Kidney tubule cell (primary cell): Measurements from ENCODE around the gene LIMS3.
"Not testable (repeated sequence)": the region's sequence is repeated elsewhere in the genome, so short reads cannot be mapped to it uniquely, and the experiment has no call there.

Source experiments
- DNase-seq: peaks from one replicate; pipeline ENCODE4 v3.0.0-alpha.2; 2018; ENCODE audit warnings: low spot score

LIMS3 gene

DNA sequence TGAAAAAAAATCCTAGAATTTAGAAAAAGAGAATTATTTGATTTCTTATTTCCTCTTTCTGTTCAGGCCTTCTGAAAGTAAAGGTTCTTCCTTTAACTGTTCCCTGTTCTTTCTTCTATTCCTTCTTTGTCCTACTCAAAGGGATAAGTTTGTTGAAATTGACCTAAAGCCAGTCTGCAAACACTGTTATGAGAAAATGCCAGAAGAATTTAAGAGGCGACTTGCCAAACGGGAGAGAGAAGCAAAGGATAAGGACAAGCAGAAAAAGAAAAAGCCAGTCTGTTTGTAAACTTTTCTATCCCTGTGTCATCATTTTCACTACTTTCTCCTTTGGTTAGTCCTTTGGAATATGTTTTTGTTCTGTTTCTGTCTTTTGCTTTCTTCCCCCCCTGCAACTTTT lies 26.0 kb downstream of the LIMS3 start:
- DNase-seq = not testable (repeated sequence)

DNA sequence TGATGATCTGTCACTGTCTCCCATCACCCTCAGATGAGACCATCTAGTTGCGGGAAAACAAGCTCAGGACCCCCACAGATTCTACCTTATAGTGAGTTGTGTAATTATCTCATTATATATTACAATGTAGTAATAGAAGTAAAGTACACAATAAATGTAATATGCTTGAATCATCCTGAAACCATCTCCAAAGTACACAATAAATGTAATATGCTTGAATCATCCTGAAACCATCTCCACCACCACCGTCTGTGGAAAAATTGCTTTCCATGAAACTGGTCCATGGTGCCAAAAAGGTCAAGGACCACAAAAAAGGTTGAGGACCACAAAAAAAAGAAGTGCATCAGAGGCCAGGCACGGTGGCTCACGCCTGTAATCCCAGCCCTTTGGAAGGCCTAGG lies 29.3 kb downstream of the LIMS3 start:
- not testable (repeated sequence) for DNase-seq

DNA sequence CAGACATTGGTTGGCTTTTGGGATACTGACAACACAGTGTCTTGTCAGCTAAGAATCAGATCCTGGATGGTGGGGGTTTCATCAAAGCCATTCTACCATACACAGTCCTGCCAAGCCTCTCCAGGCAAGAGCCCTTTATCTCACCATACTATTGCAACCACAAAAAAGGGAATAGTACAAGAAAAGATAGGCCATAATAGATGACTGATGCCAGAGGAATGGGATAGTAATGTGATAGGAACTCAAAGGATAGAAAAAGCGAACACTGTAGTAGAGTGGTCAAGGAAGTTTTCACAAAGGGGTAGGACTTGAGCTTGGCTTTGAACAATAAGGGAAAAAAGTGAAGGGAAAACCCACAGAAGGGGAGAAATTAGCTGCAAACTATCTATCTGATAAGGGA lies 30.7 kb downstream of the LIMS3 start:
- not testable (repeated sequence) for DNase-seq

DNA sequence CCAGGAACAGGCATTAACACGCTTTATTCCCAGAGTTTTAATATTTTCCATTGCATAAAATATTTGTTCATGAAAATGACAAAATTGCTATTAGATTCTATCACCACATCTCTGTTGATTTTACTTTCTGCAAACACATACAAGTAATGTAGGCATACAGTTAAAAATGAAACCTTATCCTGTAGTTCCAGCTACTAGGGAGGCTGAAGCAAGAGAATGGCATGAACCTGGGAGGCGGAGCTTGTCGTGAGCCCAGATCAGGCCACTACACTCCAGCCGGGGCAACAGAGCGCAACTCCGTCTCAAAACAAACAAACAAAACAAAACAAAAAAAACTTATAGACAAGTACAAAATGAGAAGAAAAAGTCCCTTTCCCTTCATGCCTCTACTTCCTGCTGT lies 38.0 kb downstream of the LIMS3 start:
- DNase-seq = not testable (repeated sequence)

DNA sequence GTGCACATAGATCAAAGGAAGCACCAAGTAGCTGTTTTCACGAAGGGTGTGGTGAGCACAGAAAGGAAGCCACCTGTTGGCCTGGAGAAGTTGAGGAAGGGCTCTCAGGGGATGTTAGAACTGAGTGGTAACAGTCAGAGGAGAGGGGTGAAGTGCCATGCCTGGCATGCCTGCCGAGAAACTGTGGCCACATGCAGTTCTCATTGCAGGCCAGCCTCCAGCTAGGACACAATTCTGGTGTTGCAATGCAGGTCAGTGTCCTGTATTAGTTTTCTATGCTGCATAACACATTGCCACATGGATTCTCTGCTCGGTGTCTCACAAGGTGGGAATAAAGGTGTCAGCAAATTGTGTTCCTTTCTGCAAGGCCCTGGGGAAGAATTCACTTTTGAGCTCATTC lies 46.9 kb downstream of the LIMS3 start:
- DNase-seq = not testable (repeated sequence)

DNA sequence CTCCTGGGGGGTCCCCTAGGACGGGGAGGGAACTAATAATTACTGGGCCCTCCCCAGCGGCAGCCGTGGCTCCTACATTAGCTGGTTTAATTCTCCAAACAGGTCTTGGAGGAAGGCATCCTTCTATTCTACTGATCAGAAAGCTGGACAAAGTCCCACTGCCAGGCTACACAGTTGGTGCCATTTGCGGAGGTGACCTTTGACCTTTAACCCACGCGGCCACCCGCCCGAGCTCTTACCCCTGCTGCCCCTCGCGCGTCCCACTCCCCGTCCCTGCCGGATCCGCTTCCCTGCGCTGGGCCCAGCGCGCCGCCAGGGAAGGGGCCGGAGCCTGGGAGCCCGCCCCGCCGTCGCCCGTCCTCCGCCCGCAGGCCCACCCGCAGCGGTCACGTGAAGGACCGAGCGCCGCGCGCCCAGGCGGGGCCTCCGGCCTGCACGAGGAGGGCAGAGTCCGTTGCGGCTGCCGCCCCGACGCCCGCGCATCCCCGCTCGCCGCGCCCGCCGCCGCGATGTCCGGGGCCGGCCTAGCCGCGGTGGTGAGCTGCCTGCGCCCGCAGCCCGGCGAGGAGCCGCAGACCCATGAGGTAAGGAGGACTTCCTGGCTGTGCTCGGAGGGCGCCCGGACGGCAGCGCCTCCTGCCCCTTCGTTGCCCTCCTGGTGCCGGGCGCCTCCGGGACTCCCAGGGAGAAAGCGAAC lies 48.9 kb downstream of the LIMS3 start:
- not testable (repeated sequence) for DNase-seq

DNA sequence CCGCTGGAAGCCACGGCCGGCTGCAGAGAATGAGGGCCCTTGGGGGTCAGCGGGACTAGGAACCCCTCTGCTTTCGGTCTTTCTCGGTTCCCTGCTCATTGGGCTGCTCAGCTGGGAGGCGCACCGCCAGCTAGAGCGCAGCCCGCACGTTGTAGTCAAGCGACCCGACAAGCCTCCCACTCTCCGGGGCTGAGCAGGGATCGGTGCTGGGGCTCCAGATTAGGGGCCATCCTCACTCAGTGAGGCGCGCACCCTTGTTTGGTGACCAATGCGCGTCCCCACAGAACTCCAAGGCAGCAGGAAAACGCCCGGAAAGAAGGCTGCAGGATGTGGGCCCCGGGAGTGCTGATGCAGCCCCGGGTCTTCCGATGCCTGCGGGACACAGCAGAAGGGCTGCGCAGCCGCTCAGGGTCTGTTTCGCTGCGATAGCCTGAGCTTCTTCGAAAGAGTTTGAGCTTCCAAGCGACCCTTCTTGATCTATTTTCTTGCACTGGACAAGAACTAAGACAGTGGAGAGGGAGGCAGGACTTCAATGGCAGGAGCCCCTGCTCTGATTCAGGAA lies 49.6 kb downstream of the LIMS3 start:
- not testable (repeated sequence) for DNase-seq

DNA sequence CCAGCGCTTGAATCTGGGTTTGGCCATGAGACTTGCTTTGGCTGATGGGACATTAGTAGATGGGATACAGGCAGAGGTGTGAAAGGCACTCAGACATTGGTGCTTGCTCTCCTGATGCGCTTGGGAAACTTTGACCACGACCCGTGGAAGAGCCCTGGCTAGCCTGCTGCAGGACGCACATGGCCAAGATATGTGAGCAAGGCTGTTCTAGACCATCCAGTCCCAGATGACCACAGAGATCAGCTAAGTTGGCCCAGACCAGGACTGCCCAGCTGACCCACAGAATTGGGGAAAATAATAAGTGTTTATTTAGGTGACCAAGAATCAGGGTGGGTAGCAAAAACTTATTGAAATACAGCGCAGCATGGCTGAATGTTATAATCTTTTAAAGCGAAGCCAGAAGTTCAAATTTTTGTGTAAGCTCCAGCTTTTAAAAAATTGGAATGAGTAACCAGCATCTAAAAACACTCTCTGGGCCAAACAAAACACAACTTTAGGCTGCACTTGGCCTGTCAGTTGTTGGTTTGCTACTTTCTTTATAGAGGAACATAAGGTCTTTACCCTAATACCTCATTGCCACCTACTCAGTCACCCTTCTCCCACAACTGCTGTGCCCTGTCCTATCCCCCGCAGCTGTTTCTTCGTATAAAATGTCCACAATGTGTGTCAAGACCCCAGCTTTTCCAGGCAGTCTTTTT lies 51.8 kb downstream of the LIMS3 start:
- not testable (repeated sequence) for DNase-seq

DNA sequence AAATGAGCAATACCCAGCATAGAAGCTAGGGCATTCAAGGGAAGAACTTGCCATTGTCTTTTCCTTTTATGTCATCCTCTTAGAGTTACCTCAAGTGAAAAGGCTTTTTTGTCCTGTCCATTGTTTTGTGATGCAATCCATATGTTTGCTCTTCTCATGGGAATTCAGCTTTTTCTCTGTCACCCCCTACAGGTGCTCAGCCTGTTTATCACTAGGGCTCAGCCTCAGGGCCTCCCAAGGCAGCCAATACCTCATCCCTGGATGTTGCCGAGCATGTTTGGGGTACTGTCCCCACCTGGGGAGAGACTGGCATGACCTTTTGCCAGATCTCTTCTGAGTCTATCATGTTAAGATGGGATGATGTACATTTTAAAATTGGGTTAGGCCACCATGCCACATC lies 65.5 kb downstream of the LIMS3 start:
- not testable (repeated sequence) for DNase-seq

DNA sequence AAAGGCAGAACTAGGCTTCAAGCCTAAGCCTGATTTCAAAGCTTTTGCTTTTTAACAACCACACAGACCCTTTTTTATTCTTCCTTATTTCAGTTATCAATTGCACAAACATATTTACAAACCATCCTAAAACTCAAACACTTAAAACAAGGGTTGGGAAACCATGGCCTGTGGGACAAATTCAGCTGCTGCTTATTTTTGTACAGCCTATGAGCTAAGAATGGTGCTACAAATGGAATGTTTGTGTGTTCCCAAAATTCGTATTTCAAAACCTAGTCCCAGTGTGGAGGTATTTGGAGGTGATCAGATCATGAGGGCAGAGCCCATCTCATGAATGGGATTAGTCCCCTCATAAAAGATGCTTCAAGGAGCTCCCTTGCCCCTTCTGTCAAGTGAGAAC lies 67.0 kb downstream of the LIMS3 start:
- DNase-seq = not testable (repeated sequence)

DNA sequence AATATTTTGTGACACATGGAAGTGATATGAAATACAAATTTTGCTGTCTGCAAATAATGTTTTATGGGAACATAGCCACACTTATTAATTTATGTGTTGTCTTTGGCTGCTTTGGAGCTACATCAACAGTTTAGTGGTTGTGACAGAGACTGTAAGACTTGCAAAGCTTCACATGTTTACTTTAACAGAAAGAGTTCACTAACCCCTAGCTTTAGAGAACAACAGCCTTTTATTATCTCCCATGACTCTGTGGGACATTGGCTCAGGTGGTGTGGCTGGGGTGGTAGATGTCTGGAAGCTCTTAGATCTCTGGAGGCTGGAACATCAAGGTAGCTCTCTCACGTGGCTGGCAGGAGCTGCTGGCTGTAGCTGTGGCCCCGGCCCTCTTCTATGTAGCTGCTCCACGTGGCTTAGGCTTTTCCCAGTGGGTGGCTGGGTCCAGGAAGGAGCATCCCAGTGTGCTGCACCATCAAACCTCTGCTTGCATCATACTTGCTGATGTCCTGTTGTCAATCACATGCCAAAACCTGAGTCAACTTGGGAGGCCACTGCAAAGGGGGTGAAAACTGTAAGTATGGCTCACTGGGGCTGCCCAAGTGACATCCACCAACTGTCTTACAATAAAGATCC lies 67.7 kb downstream of the LIMS3 start:
- DNase-seq = not testable (repeated sequence)

DNA sequence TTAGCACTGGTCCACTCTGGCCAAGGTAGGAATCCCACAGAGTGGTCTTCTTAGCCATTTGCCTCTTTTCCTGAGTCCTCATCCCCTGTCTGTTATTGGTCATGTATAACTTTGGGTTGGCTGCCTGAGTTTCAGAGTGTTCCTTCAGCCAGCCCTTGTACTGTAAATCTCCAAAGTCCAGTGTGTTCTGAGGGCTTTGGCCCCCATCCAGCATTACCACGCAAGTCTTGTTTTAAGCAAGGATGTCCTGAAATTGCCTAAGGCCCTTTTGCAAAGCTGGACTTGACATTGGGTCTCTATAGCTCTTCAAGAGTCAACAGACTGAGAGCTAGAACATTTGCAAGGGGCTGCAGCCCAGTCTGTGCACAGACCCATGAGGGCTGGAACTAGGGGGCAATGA lies 68.4 kb downstream of the LIMS3 start:
- not testable (repeated sequence) for DNase-seq

DNA sequence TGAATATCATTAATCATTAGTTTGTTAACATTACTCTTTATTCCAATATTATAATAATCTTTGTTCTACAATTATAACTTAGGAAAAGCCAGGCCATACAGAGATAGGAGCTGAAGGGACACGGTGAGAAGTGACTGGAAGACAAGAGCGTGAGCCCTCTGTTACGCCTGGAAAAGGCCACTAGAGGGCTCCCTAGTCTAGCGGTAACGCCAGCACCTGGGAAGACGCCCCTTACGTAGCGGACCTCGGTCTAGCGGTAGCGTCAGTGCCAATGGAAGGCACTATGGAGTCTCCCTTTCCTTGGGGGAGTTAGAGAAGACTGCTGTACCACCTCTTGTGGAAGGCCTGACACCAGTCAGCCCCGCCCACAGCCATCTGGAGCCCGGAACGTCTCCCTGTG lies 71.4 kb downstream of the LIMS3 start:
- DNase-seq = not testable (repeated sequence)

DNA sequence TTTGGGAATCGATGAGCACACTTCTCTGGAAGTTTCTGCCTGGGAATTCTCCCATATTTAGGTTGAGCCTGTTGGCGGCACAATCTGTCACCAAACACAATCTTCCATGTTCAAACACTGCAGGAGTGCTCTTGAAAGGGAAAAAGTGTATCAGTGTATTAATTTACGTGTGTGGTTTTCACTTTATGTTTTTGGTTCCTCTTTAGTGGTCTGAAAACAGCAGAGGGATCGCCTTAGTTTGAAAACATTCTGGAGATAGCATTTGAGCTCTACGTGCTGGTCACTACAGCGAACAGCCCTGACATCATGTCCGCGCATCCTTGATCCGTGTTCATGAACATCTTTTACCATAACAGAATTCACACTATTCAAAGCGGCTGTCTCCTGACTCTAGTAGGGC lies 73.2 kb downstream of the LIMS3 start:
- not testable (repeated sequence) for DNase-seq
